GM12891 (cell line): ENCODE measurements around the gene KLK8.

Experiments
- POLR2A ChIP-seq: IDR thresholded peaks from 2 replicates; pipeline ENCODE4 v1.6.1; 2011; ENCODE audit warnings: low read depth, low read length, control low read depth
- POLR2AphosphoS5 ChIP-seq: IDR thresholded peaks from 2 replicates; pipeline ENCODE4 v1.6.1; 2011; ENCODE audit warnings: low read depth, low read length, control low read depth

GRCh38 chr19:51012661-51013190 is 11.3 kb upstream of the KLK8 start:
- TF ChIP-seq POLR2A (no peak), POLR2AphosphoS5 (no peak)
